Neural cell (in vitro differentiated cells): ENCODE results near the gene ADAMTS15.

Source experiments
- CTCF ChIP-seq: fragments of 450-650 bp; IDR thresholded peaks from 2 replicates; pipeline ENCODE4 v1.5.1; 2014; ENCODE audit warnings: antibody characterized with exemption, mild to moderate bottlenecking, moderate library complexity; ENCODE audit not compliant: poor library complexity, severe bottlenecking
- EP300 ChIP-seq: fragments of 450-650 bp; conservative IDR thresholded peaks from 2 replicates; pipeline ENCODE4 v1.6.1; 2014; ENCODE audit warnings: antibody characterized with exemption, mild to moderate bottlenecking, moderate library complexity; ENCODE audit not compliant: poor library complexity, severe bottlenecking
- MXI1 ChIP-seq: fragments of 450-650 bp; conservative IDR thresholded peaks from 2 replicates; pipeline ENCODE4 v1.6.1; 2014; ENCODE audit warnings: antibody characterized with exemption, mild to moderate bottlenecking; ENCODE audit not compliant: poor library complexity, severe bottlenecking
- POLR2AphosphoS5 ChIP-seq: IDR thresholded peaks from 2 replicates; pipeline ENCODE4 v1.6.1; 2012
- REST ChIP-seq: IDR thresholded peaks from 2 replicates; pipeline ENCODE4 v1.6.1; 2012; ENCODE audit warnings: borderline replicate concordance

- TF ChIP-seq CTCF (no peak), REST (no peak), MXI1 (no peak), POLR2AphosphoS5 (no peak), EP300 (no peak)
These were observed 49.7 kb downstream of the ADAMTS15 start for GRCh38 chr11:130498181-130498580.
